ENCODE results near the gene MCUB.

GRCh38 chr4:109622626-109623025 lies 62.6 kb downstream of the MCUB start:
- TF ChIP-seq POLR2A (IDR thresholded peaks at IDR 0.05): no peak
- TF ChIP-seq, protein P1, sequence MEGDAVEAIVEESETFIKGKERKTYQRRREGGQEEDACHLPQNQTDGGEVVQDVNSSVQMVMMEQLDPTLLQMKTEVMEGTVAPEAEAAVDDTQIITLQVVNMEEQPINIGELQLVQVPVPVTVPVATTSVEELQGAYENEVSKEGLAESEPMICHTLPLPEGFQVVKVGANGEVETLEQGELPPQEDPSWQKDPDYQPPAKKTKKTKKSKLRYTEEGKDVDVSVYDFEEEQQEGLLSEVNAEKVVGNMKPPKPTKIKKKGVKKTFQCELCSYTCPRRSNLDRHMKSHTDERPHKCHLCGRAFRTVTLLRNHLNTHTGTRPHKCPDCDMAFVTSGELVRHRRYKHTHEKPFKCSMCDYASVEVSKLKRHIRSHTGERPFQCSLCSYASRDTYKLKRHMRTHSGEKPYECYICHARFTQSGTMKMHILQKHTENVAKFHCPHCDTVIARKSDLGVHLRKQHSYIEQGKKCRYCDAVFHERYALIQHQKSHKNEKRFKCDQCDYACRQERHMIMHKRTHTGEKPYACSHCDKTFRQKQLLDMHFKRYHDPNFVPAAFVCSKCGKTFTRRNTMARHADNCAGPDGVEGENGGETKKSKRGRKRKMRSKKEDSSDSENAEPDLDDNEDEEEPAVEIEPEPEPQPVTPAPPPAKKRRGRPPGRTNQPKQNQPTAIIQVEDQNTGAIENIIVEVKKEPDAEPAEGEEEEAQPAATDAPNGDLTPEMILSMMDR (IDR thresholded peaks at IDR 0.05): no peak

Data from thyroid gland (tissue), 4 donors.